Thyroid gland (tissue), 4 donors: ENCODE data around the gene TFDP2. TPM values are rescaled to one million over a fixed set of nuclear protein-coding genes. Genes with fewer than 3 reads are reported as not detected.

Experiments used
- DNase-seq, 2 donors: peaks; one replicate each; pipeline ENCODE4 v3.0.0-alpha.2; 2019
- H3K27ac ChIP-seq, 3 donors: fragments of 200-600 bp; sonication (generic); 1 replicate in 2 of 3; 2 replicates in 1 of 3; pipeline ENCODE4 v1.5.1; 2016 to 2019; ENCODE audit warnings: mild to moderate bottlenecking in 1 of 3, moderate library complexity in 1 of 3
- H3K27me3 ChIP-seq: fragments of 200-600 bp; sonication (generic); one replicate; pipeline ENCODE4 v1.5.1; 2019
- H3K36me3 ChIP-seq, 2 donors: fragments of 200-600 bp; sonication (generic); one replicate each; pipeline ENCODE4 v1.5.1; 2016 to 2019
- H3K4me1 ChIP-seq, 2 donors: fragments of 200-600 bp; sonication (generic); one replicate each; pipeline ENCODE4 v1.5.1; 2017 to 2019
- H3K4me3 ChIP-seq, 3 donors: fragments of 200-600 bp; sonication (generic); replicated peaks in 1 of 3; 1 replicate in 2 of 3; 2 replicates in 1 of 3; pipeline ENCODE4 v1.5.1; 2016; ENCODE audit warnings: mild to moderate bottlenecking in 1 of 3
- H3K9me3 ChIP-seq: fragments of 200-600 bp; sonication (generic); one replicate; pipeline ENCODE4 v1.5.1; 2017
- POLR2A ChIP-seq, 2 donors: fragments of 450-650 bp; IDR thresholded peaks; one replicate each; pipeline ENCODE4 v1.6.1; 2017; ENCODE audit warnings: antibody characterized with exemption in 2 of 2, mild to moderate bottlenecking in 2 of 2, moderate library complexity in 1 of 2
- WGBS, 2 donors: methylation state at CpG; one replicate each; pipeline ENCODE4 v1.1.5; 2017; 5-methylcytosine and 5-hydroxymethylcytosine counted together
- intact Hi-C: fragments of 100-400 bp; cut with DNase I; formaldehyde crosslinking; loops from one replicate; pipeline ENCODE4 v1.15.1; 2023
- small RNA-seq: library from RNA; depleted of rRNA; stranded (forward); fragments of <200 nt; gene quantifications from one replicate; pipeline ENCODE3, GENCODE V24; 2016
- total RNA-seq, 4 donors: library from RNA; depleted of rRNA; stranded (reverse); fragments of >200 nt; gene quantifications; one replicate each; pipeline ENCODE4 v1.2.3, GENCODE V29; 2016
- TF ChIP-seq, protein P1 (sequence below), 6 experiments: fragments of 200-600 bp in 3 of 6; fragments of 450-650 bp in 3 of 6; sonication (generic) in 3 of 6; IDR thresholded peaks; one replicate each; pipeline ENCODE4 v1.5.1; 2016 to 2019; ENCODE audit warnings: antibody characterized with exemption in 6 of 6, mild to moderate bottlenecking in 2 of 6, inconsistent platforms in 1 of 6, moderate library complexity in 1 of 6

The TFDP2 gene
- total RNA-seq, 4 donors from 2014 or later: 67.7 to 174 (median 122) TPM

DNA sequence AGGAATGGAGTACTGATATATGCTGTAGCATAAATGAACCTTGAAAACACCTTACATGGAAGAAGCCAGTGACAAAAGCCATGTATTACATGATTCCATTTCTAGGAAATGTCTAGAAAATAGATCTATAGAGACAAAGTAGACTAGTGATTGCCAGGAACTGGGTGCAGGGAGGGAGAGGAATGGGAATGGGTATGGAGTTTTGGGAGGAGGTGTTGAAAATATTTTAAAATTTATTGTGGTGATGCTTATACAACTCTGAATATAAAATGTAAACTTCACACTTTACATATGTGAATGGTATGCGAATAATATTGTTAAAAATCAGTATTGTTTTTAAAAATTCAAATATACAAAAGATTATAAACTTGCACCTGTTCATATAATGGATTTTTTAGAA lies 250.4 kb downstream of the TFDP2 start:
- TF ChIP-seq, protein P1, sequence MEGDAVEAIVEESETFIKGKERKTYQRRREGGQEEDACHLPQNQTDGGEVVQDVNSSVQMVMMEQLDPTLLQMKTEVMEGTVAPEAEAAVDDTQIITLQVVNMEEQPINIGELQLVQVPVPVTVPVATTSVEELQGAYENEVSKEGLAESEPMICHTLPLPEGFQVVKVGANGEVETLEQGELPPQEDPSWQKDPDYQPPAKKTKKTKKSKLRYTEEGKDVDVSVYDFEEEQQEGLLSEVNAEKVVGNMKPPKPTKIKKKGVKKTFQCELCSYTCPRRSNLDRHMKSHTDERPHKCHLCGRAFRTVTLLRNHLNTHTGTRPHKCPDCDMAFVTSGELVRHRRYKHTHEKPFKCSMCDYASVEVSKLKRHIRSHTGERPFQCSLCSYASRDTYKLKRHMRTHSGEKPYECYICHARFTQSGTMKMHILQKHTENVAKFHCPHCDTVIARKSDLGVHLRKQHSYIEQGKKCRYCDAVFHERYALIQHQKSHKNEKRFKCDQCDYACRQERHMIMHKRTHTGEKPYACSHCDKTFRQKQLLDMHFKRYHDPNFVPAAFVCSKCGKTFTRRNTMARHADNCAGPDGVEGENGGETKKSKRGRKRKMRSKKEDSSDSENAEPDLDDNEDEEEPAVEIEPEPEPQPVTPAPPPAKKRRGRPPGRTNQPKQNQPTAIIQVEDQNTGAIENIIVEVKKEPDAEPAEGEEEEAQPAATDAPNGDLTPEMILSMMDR (IDR thresholded peaks at IDR 0.05): no peak
- TF ChIP-seq POLR2A (IDR thresholded peaks at IDR 0.05): no peak
- H3K36me3 ChIP-seq: no peaks in the 10 kb centered on the region
- no peaks in the 10 kb centered on the region for H3K27me3 ChIP-seq
- DNase-seq: no peak
- H3K27ac ChIP-seq: no peak overlapping the region
- WGBS, 2 donors: 98 to 99% methylated on average over 1 of the region's 1 CpG
- intact Hi-C loops: no loop called here
- no peak overlapping the region for H3K4me3 ChIP-seq
- H3K9me3 ChIP-seq: no peaks in the 10 kb centered on the region
- no peaks in the 10 kb centered on the region for H3K4me1 ChIP-seq

DNA sequence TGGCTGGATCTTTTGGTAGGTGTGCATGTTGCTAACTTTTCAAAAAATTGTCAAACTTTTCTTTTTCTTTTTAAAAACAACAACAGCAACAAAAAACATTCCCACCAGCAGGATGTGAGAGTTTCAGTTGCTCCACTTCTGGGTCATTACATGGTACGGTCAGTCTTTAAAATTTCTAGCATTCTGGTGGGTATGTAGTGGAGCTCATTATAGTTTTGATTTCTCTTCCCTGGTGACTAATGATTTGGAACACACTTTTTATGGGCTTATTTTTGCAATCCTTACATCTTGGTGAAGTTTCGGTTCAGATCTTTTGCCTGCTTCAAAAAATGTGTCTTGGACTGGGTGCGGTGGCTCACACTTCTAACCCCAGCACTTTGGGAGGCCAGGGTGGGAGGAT lies 253.6 kb downstream of the TFDP2 start:
- DNase-seq: no peak
- no peaks in the 10 kb centered on the region for H3K4me1 ChIP-seq
- no peaks in the 10 kb centered on the region for H3K27me3 ChIP-seq
- TF ChIP-seq, protein P1 (IDR thresholded peaks at IDR 0.05): no peak
- TF ChIP-seq POLR2A (IDR thresholded peaks at IDR 0.05): no peak
- H3K27ac ChIP-seq: no peak overlapping the region
- no peaks in the 10 kb centered on the region for H3K9me3 ChIP-seq
- H3K36me3 ChIP-seq: no peaks in the 10 kb centered on the region
- H3K4me3 ChIP-seq: no peak overlapping the region
- intact Hi-C loops: no loop called here
- WGBS, 2 donors: 96 to 97% methylated on average over 3 of the region's 3 CpGs

DNA sequence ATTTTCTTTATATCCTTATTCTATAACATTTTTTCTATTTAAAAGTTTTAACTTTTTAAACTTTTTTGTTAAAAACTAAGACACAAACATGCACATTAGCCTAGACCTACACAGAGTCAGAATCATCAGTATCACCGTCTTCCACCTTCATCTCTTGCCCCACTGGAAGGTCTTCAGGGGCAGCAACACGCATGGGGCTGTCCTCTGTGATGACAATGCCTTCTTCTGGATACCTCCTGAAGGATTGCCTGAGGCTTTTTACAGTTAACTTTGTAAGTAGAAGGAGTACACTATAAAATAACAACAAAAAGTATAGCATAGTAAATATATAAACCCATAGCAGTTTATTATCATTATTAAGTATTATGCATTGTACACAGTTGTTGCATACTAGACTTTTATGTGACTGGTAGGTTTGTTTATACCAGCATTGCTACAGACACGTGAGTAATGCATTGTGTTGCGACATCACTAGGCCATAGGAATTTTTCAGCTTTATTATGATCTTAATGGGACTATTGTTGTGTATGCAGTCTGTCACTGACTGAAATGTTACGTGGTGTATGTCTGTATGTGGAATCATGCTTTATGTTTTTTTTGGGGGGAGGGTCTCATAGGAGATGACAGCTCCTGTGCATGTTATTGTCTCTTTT lies 254.7 kb downstream of the TFDP2 start:
- H3K4me3 ChIP-seq: no peak overlapping the region
- DNase-seq: no peak
- no peaks in the 10 kb centered on the region for H3K36me3 ChIP-seq
- intact Hi-C loops: no loop called here
- 88 to 91% methylated on average over 5 of the region's 5 CpGs for WGBS, 2 donors
- TF ChIP-seq POLR2A (IDR thresholded peaks at IDR 0.05): no peak
- TF ChIP-seq, protein P1 (IDR thresholded peaks at IDR 0.05): no peak
- no peaks in the 10 kb centered on the region for H3K27me3 ChIP-seq
- H3K4me1 ChIP-seq: no peaks in the 10 kb centered on the region
- no peak overlapping the region for H3K27ac ChIP-seq
- H3K9me3 ChIP-seq: no peaks in the 10 kb centered on the region

Small RNA genes within 50 kb of the gene (small RNA-seq; reads per million reads assigned to genes)
- gene RNU6-425P (not detected), gene RNU6-509P (not detected)

Other genes starting within 250 kb of the TFDP2 start
- gene GK5, start 76.0 kb upstream of the TFDP2 start, total RNA-seq: 10 to 100 TPM; 23.6 to 36.7 (median 29.5) TPM